ENCODE measurements around the gene GNB3. TPM values are rescaled to one million over a fixed set of nuclear protein-coding genes. Genes with fewer than 3 reads are reported as not detected.
A peak's percentile ranks its signal among the peaks of the same experiment; 100 is the strongest.

The GNB3 gene
- total and polyA plus RNA-seq, 9 of the 15 experiments (the other 6 are each of a cell fraction or from before 2014, with no cell fraction given), result 1.4 to 5.8 (median 2.0) TPM

DNA sequence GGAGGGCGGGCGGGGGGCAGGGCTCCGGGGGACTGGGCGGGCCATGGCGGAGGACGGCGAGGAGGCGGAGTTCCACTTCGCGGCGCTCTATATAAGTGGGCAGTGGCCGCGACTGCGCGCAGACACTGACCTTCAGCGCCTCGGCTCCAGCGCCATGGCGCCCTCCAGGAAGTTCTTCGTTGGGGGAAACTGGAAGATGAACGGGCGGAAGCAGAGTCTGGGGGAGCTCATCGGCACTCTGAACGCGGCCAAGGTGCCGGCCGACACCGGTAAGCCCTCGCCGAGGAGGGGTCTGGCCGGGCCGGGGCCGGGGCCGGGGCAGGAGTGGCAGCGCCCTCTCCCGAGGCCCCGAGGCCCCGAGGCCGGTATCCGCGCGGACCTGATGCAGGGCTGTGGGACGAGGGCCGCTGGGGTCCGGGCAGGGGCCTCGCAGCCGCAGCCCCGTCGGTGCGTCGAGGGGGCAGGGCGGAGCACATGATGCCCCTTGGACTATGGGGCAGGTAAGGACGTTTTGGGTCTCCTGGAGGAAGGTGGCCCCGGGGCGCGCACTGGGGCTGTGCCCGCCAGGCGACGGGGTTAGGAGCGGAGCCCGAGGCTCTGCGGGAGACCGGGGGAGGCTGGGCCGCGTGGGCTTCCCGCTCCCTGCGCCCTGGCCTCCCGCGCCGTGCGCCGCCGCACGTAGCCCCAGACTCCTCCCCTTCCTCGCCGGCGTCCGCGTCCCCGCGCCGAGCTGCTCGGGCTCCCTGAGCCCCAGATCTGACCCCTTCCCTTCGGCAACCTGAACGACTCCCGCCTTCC lies 26.9 kb downstream of the GNB3 start, which contains the start of gene TPI1 (continued):
- no peak for TF ChIP-seq SRSF3 (IDR thresholded peaks at IDR 0.05; ENCODE audit: insufficient read depth, low read length)
- TF ChIP-seq, protein P1, sequence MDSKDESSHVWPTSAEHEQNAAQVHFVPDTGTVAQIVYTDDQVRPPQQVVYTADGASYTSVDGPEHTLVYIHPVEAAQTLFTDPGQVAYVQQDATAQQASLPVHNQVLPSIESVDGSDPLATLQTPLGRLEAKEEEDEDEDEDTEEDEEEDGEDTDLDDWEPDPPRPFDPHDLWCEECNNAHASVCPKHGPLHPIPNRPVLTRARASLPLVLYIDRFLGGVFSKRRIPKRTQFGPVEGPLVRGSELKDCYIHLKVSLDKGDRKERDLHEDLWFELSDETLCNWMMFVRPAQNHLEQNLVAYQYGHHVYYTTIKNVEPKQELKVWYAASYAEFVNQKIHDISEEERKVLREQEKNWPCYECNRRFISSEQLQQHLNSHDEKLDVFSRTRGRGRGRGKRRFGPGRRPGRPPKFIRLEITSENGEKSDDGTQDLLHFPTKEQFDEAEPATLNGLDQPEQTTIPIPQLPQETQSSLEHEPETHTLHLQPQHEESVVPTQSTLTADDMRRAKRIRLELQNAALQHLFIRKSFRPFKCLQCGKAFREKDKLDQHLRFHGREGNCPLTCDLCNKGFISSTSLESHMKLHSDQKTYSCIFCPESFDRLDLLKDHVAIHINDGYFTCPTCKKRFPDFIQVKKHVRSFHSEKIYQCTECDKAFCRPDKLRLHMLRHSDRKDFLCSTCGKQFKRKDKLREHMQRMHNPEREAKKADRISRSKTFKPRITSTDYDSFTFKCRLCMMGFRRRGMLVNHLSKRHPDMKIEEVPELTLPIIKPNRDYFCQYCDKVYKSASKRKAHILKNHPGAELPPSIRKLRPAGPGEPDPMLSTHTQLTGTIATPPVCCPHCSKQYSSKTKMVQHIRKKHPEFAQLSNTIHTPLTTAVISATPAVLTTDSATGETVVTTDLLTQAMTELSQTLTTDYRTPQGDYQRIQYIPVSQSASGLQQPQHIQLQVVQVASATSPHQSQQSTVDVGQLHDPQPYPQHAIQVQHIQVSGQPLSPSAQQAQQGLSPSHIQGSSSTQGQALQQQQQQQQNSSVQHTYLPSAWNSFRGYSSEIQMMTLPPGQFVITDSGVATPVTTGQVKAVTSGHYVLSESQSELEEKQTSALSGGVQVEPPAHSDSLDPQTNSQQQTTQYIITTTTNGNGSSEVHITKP (IDR thresholded peaks at IDR 0.05; ENCODE audit: partially characterized antibody), result no peak
- no peak for TF ChIP-seq POLR3A (IDR thresholded peaks at IDR 0.05; ENCODE audit: borderline replicate concordance, extremely low read depth, insufficient read depth, insufficient read length)
- TF ChIP-seq NEUROD1 (IDR thresholded peaks at IDR 0.05; ENCODE audit: borderline replicate concordance, low read depth, low read length, partially characterized antibody), result no peak
- TF ChIP-seq ZNF583 (CRISPR knock-in tag; IDR thresholded peaks at IDR 0.05), result no peak
- TF ChIP-seq HNRNPLL (IDR thresholded peaks at IDR 0.05; ENCODE audit: low read depth, low read length, poor library complexity, severe bottlenecking), result peak; percentile 49
- TF ChIP-seq, protein P2, sequence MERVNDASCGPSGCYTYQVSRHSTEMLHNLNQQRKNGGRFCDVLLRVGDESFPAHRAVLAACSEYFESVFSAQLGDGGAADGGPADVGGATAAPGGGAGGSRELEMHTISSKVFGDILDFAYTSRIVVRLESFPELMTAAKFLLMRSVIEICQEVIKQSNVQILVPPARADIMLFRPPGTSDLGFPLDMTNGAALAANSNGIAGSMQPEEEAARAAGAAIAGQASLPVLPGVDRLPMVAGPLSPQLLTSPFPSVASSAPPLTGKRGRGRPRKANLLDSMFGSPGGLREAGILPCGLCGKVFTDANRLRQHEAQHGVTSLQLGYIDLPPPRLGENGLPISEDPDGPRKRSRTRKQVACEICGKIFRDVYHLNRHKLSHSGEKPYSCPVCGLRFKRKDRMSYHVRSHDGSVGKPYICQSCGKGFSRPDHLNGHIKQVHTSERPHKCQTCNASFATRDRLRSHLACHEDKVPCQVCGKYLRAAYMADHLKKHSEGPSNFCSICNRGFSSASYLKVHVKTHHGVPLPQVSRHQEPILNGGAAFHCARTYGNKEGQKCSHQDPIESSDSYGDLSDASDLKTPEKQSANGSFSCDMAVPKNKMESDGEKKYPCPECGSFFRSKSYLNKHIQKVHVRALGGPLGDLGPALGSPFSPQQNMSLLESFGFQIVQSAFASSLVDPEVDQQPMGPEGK (CRISPR knock-in tag; IDR thresholded peaks at IDR 0.05; ENCODE audit: borderline replicate concordance), result no peak
- TF ChIP-seq, protein P3, sequence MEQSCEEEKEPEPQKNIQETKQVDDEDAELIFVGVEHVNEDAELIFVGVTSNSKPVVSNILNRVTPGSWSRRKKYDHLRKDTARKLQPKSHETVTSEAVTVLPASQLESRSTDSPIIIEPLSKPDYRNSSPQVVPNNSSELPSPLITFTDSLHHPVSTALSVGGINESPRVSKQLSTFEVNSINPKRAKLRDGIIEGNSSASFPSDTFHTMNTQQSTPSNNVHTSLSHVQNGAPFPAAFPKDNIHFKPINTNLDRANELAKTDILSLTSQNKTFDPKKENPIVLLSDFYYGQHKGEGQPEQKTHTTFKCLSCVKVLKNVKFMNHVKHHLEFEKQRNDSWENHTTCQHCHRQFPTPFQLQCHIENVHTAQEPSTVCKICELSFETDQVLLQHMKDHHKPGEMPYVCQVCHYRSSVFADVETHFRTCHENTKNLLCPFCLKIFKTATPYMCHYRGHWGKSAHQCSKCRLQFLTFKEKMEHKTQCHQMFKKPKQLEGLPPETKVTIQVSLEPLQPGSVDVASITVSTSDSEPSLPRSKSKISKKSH (CRISPR knock-in tag; IDR thresholded peaks at IDR 0.05), result no peak
- TF ChIP-seq IRF2 (CRISPR knock-in tag; IDR thresholded peaks at IDR 0.05), result no peak
- TF ChIP-seq CREB1 (IDR thresholded peaks at IDR 0.05), result no peak
- TF ChIP-seq CREB1 (CRISPR knock-in tag; IDR thresholded peaks at IDR 0.05), result no peak; the same call in 1 of the 2 replicates
- no peak for TF ChIP-seq ZNF444 (CRISPR knock-in tag; IDR thresholded peaks at IDR 0.05)
- TF ChIP-seq SUPT5H (IDR thresholded peaks at IDR 0.05), result peak; percentile 97
- TF ChIP-seq PRMT5 (CRISPR knock-in tag; IDR thresholded peaks at IDR 0.05), result no peak
- no peak for TF ChIP-seq ZNF124 (CRISPR knock-in tag; IDR thresholded peaks at IDR 0.05)
- peak; percentile 49; the same call in 1 of the 2 replicates for TF ChIP-seq NR3C1 (CRISPR knock-in tag; IDR thresholded peaks at IDR 0.05)
- peak; percentile 97 for TF ChIP-seq POLR2H (tag; IDR thresholded peaks at IDR 0.05; ENCODE audit: low read depth)
- no peak for TF ChIP-seq SMARCB1 (IDR thresholded peaks at IDR 0.05; ENCODE audit: insufficient read length, low read depth)
- TF ChIP-seq NFATC3 (IDR thresholded peaks at IDR 0.05), result no peak
- TF ChIP-seq, protein P4, sequence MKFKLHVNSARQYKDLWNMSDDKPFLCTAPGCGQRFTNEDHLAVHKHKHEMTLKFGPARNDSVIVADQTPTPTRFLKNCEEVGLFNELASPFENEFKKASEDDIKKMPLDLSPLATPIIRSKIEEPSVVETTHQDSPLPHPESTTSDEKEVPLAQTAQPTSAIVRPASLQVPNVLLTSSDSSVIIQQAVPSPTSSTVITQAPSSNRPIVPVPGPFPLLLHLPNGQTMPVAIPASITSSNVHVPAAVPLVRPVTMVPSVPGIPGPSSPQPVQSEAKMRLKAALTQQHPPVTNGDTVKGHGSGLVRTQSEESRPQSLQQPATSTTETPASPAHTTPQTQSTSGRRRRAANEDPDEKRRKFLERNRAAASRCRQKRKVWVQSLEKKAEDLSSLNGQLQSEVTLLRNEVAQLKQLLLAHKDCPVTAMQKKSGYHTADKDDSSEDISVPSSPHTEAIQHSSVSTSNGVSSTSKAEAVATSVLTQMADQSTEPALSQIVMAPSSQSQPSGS (CRISPR knock-in tag; IDR thresholded peaks at IDR 0.05), result no peak

Measured in K562 (cell line).